Mucosa of rectum (tissue), 2 donors: Measurements from ENCODE around the gene FLVCR1.

Source experiments
- H3K27ac ChIP-seq, 2 donors: one replicate each; pipeline ENCODE4 v1.7.0; 2013; ENCODE audit warnings: inconsistent platforms in 2 of 2, low read depth in 2 of 2, low read length in 2 of 2
- H3K27me3 ChIP-seq, 2 donors: one replicate each; pipeline ENCODE4 v1.7.0; 2013; ENCODE audit warnings: low read length in 2 of 2; ENCODE audit not compliant: control insufficient read depth in 2 of 2, insufficient read depth in 2 of 2
- H3K36me3 ChIP-seq, 2 donors: one replicate each; pipeline ENCODE4 v1.7.0; 2013; ENCODE audit warnings: low read length in 2 of 2; ENCODE audit not compliant: control insufficient read depth in 2 of 2, insufficient read depth in 2 of 2
- H3K4me1 ChIP-seq, 2 donors: one replicate each; pipeline ENCODE4 v1.7.0; 2013; ENCODE audit warnings: low read length in 2 of 2, mild to moderate bottlenecking in 1 of 2; ENCODE audit not compliant: control insufficient read depth in 2 of 2, insufficient read depth in 2 of 2
- H3K4me3 ChIP-seq, 2 donors: one replicate each; pipeline ENCODE4 v1.7.0; 2013; ENCODE audit warnings: low read length in 2 of 2
- H3K9ac ChIP-seq, 2 donors: one replicate each; pipeline ENCODE4 v1.7.0; 2013; ENCODE audit warnings: low read length in 2 of 2, low read depth in 1 of 2, mild to moderate bottlenecking in 1 of 2
- H3K9me3 ChIP-seq, 2 donors: one replicate each; pipeline ENCODE4 v1.7.0; 2013; ENCODE audit warnings: low read length in 2 of 2; ENCODE audit not compliant: control insufficient read depth in 2 of 2
- donor health status: healthy.
- donor health status: Normal muscosa, but diverticular disease.

FLVCR1 gene

GRCh38 chr1:212920896-212921295 lies 62.8 kb downstream of the FLVCR1 start:
- H3K27ac ChIP-seq = no peak overlapping the region

GRCh38 chr1:212922016-212922415 lies 63.9 kb downstream of the FLVCR1 start:
- H3K27me3 ChIP-seq = peaks cover 0 to 2% of the 10 kb centered on the region in 2 donors
- no peaks in the 10 kb centered on the region for H3K4me1 ChIP-seq

More at GRCh38 chr1:212920896-212921295, 62.8 kb downstream of the FLVCR1 start:
- Histone ChIP-seq H3K4me3 (no peak overlapping the region), H3K4me1 (peaks cover 0 to 2% of the 10 kb centered on the region in 2 donors), H3K36me3 (no peaks in the 10 kb centered on the region), H3K9me3 (no peaks in the 10 kb centered on the region), H3K27me3 (peaks cover 0 to 2% of the 10 kb centered on the region in 2 donors), H3K9ac (no peak overlapping the region)

GRCh38 chr1:212926372-212926771 lies 68.3 kb downstream of the FLVCR1 start:
- Histone ChIP-seq H3K9ac (no peak overlapping the region), H3K4me3 (no peak overlapping the region), H3K27me3 (no peaks in the 10 kb centered on the region), H3K4me1 (no peaks in the 10 kb centered on the region), H3K9me3 (no peaks in the 10 kb centered on the region), H3K27ac (no peak overlapping the region), H3K36me3 (no peaks in the 10 kb centered on the region)

More at GRCh38 chr1:212922016-212922415, 63.9 kb downstream of the FLVCR1 start:
- no peak overlapping the region for H3K27ac ChIP-seq
- no peaks in the 10 kb centered on the region for H3K36me3 ChIP-seq
- H3K4me3 ChIP-seq = no peak overlapping the region
- H3K9ac ChIP-seq = no peak overlapping the region
- H3K9me3 ChIP-seq = no peaks in the 10 kb centered on the region

GRCh38 chr1:212928323-212929291 lies 70.5 kb downstream of the FLVCR1 start:
- Histone ChIP-seq H3K4me3 (no peak overlapping the region), H3K4me1 (no peaks in the 10 kb centered on the region), H3K27me3 (no peaks in the 10 kb centered on the region), H3K36me3 (no peaks in the 10 kb centered on the region), H3K9me3 (no peaks in the 10 kb centered on the region), H3K27ac (no peak overlapping the region), H3K9ac (no peak overlapping the region)

- no peaks in the 10 kb centered on the region for H3K36me3 ChIP-seq
- H3K4me3 ChIP-seq = no peak overlapping the region
- H3K9me3 ChIP-seq = no peaks in the 10 kb centered on the region
- no peaks in the 10 kb centered on the region for H3K4me1 ChIP-seq
- no peak overlapping the region for H3K27ac ChIP-seq
- no peak overlapping the region for H3K9ac ChIP-seq
- H3K27me3 ChIP-seq = no peaks in the 10 kb centered on the region
Measured at GRCh38 chr1:212930986-212931678, 73.1 kb downstream of the FLVCR1 start.

DNA sequence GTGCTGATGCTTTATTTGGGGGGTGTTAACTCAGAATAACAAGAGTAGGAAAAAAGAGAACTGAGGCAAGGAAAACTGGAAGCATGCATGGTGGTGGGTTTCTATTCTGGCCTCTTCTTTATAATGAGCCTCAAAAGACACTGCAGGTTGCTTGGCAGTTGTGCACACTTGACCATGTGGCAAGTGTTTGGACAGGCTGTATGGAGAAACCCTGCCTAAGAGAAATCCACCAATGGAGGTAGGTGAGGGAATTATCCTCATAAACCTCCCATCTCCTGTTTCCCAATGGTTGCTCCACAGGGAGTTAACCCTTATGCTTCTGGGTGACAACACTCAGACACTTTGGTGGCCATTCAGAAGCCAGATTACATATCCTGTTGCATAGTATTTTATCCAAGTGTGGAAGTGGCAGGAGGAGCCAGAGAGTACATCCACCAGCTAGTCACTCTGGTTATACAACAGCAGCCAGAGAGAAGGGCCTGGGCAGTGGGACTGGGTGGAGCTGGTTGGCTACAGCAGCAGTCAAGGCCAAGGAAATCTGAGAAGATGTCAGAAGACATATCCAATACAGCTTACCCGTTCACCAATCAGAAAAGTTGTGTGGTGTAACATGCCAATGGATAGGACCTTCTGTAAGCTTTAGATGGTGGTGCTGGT lies 75.9 kb downstream of the FLVCR1 start:
- Histone ChIP-seq H3K4me3 (no peak overlapping the region), H3K27ac (no peak overlapping the region), H3K9ac (no peak overlapping the region), H3K27me3 (no peaks in the 10 kb centered on the region), H3K36me3 (no peaks in the 10 kb centered on the region), H3K4me1 (no peaks in the 10 kb centered on the region), H3K9me3 (no peaks in the 10 kb centered on the region)

- Histone ChIP-seq H3K27me3 (no peaks in the 10 kb centered on the region), H3K4me3 (no peak overlapping the region), H3K9me3 (no peaks in the 10 kb centered on the region), H3K27ac (no peak overlapping the region), H3K36me3 (no peaks in the 10 kb centered on the region), H3K9ac (no peak overlapping the region), H3K4me1 (no peaks in the 10 kb centered on the region)
Measured at GRCh38 chr1:212935387-212935981, 77.4 kb downstream of the FLVCR1 start.

DNA sequence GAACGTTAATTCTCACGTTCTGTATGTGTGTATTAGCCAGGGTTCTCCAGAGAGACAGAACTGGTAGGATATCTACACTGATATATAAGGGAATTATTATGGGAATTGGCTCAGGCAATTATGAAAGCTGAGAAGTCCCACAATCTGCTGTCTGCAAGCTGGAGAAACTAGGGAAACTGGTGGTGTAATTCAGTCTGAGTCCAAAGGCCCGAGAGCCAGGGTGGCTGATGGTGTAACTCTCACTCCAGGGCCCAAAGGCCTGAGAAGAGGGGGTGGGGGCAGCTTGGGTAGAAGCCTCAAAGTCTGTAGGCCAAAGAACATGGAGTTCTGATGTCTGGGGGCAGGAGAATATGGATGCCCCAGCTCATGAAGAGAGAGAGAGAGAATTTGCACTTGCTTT lies 79.0 kb downstream of the FLVCR1 start:
- no peak overlapping the region for H3K4me3 ChIP-seq
- no peaks in the 10 kb centered on the region for H3K9me3 ChIP-seq
- no peaks in the 10 kb centered on the region for H3K27me3 ChIP-seq
- H3K4me1 ChIP-seq = no peaks in the 10 kb centered on the region
- H3K9ac ChIP-seq = no peak overlapping the region
- no peaks in the 10 kb centered on the region for H3K36me3 ChIP-seq
- no peak overlapping the region for H3K27ac ChIP-seq

DNA sequence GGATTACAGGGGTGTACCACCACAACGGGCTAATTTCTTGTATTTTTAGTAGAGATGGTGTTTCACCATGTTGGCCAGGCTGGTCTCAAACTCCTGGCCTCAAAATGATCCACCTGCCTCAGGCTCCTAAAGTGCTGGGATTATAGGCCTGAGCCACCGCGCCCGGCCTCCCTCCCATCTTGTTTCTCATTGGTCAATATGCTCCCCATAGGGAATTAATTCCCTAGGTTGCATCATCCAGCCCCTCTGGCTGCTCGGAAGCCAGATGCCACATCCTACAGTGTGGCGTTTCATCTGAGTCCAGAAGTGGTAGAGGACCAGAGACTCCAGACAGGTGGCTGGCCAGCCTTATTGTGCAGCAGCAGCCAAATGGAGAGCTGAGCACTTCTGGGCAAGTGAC lies 80.8 kb downstream of the FLVCR1 start:
- no peaks in the 10 kb centered on the region for H3K27me3 ChIP-seq
- H3K9me3 ChIP-seq = no peaks in the 10 kb centered on the region
- no peak overlapping the region for H3K9ac ChIP-seq
- H3K4me1 ChIP-seq = no peaks in the 10 kb centered on the region
- H3K36me3 ChIP-seq = no peaks in the 10 kb centered on the region
- H3K4me3 ChIP-seq = no peak overlapping the region
- no peak overlapping the region for H3K27ac ChIP-seq
